Kidney tubule cell (primary cell): Measurements from ENCODE around the gene GGA3.

Experiments
- DNase-seq: peaks from one replicate; pipeline ENCODE4 v3.0.0-alpha.2; 2018; ENCODE audit warnings: low spot score

Gene GGA3

DNA sequence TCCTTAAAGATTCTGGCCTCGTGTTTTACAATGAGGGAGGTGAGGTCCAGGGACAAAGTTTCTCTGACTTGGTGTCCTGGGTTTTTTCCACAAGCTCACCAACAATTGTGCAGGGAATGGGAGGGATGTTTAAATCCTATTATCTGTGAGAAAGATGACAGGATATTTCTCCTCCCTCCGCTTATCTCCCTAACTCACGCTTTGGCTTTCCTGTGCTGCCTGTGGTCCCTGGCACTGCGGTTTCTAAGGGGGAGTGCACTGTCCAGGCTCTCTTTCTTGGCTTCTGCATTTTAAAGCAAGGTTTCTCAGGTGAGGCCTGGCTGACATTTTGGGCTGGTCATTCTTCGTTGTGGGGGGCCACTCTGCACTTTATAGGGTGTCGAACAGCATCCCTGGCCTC, 16.4 kb downstream of the GGA3 start:
- no peak for DNase-seq

DNA sequence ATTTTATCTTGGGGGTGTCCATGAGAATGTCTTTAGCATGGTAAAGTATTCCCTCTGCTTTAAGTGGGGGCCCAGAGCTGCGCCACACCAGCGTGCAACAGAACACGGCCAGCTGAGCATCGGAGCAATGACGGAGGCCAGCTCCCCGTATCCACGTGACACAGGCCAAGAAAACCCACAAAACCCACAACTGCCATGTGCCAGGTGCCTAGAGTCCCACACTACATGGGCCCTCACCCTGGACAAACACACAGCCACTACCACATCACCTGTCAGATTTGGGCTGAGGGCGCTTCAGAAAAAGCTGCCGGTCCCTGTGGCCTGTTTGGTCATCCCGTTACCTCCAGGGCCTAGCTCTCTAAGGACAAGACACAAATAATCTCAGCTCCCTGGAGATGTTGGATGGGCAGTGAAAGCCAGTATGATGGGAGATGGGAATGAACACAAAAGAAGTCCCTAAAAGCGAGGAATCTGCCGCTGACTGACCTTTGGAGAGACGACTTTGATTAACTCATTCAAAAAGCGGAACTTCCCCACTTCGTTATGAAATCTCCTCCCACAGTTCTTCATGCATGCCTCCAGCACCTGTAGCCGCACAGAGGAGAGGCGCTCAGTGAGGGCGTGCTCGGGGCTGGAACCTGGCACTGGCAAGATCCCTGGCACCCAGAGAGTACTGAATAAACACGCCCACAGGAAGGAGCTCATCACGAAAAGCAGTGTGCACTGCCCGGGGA, 17.1 kb downstream of the GGA3 start:
- DNase-seq = no peak

DNA sequence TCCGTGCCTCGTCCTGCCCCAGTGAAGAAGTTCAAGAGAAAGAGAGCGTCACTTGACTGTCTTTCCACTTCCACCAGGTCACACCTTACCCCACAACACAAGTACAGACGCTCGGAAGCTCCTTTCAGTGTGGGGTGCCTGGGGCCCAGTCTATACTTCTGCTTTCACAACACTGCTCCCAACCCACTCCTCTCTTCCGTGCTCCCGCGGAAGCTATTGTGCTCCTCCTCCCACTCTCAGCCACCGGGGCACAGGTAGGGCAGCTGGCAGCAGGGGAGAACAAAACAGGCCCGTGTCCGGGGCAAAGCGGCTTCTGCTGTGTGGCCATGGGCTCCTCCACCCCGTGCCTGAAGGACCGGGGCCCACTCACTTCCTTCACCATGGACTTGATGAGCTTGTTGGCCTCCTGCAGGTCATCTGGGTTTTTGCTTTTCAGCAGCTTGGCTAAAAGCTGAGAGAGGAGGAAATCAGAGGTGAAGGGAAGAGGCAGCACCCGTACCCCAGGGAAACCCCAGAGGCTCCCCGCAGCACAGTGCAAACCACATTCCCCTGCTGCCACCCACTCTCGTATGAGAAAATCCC, 18.9 kb downstream of the GGA3 start:
- DNase-seq = no peak

DNA sequence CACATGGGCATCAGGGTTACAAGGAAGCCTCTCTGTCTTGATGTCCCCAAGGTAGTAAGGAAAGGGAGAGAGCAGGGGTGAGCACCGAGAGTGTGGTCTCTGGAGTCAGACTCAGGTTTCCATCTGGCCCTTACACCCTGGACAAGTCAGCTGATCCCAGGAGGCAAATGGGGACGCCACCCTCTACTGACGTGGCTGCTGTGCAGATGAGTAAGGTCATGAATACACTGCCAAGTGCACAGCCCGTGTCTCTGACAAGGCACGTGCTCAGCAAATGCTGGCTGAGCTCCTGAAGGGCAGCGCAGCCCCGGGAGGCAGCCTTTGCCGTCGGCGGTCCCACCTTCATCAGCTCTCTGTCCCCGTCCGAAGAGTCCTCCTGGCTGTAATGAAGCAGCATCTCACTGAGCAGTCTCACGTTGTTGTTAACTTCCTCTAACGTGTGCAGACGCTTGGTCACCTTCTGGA, 19.4 kb downstream of the GGA3 start:
- no peak for DNase-seq

- DNase-seq = no peak
Measured at GRCh38 chr17:75241502-75241901, 19.9 kb downstream of the GGA3 start.

DNA sequence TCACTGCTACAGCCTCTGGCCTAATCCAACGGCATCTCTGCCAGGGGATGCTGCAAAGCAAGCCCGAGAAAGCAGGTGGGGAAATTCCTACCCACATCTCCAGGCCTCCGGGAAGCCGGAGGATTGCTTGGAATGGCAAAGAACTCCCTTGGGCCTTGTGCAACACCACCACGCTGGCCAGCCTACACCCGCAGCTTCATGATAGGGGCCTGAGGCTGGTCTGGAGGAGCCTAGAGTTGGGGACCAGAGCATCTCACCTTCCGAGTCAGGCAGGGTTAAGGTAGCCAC, 20.3 kb downstream of the GGA3 start:
- no peak for DNase-seq

- peak; percentile 45 for DNase-seq
Measured at GRCh38 chr17:75240394-75241142, 20.8 kb downstream of the GGA3 start.

DNA sequence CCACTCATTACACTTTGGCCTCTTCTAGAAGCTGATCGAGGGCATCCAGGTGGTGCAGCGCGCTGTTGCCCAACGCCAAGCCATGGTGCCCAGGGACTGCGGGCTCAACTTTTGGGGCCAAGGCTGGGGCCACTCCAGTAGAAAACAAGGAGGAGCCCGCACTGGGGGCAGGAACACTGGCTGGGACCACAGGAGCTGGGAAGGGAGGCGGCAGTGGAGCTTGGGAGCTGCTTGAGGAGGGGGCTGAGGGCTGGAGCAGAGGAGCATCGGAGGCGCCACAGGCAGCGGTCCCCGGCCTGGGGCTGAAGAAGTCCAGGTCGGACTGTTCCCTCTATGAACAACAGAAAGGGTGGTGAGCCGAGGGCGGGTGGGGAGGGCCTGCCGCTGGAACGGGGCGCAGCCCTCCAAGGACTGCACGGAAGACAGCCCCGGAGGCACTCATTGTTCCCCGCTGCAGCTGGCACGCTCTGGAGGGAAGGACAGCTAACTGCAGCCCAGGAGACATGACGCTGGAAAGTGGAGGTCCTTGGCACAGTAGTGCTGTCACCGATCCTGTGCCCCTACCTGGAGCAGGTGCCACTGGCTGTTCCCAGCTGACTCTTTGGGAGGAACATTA, 21.5 kb downstream of the GGA3 start:
- DNase-seq = no peak

DNA sequence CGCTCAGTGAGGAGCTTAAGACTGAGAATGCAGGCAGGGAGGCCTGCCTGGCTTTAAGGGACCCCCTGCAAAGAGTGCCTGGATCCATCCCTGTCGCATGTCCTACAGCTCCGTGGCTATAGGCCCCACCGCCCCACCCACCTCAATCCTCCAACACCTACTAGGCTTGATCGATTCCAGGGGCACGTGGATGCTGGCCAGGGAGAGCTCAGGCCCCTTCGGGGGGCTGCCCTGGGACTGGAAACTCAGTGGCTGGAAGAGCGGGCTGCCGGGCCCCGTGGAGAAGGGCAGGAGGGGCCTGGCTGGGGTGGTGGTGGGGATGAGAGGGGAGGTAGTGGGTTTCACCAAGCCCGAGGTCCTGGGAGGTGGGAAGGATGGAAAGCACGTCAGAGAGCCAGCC, 22.2 kb downstream of the GGA3 start:
- DNase-seq = no peak

DNA sequence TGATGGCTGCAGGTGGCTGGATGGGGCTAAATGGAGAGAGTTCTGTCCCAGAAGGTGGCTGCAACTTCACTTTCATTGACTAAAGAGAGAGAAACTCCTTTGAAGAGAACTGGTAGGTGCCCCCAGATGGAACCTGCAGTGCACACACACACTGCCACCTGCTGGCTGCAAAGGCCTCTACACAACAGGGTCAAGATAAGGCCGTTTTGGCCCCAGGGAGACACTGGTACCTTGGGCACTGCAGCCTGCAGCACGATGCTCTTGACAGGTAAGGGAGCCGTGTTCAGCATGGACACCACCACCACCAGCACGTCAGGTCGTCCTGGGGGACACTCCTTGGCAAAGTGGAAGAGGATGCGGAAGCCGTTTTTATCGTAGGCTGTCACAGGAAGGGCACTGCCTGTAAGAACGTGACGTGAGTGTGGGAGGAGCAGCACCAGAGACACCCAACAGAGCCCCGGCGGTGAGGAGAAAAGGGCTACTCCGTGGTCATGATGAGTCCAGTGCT, 22.7 kb downstream of the GGA3 start:
- DNase-seq = peak; percentile 74

- DNase-seq = no peak
Measured at GRCh38 chr17:75238020-75238580, 23.3 kb downstream of the GGA3 start.

GRCh38 chr17:75237100-75238014, 24.0 kb downstream of the GGA3 start:
- DNase-seq = no peak

DNA sequence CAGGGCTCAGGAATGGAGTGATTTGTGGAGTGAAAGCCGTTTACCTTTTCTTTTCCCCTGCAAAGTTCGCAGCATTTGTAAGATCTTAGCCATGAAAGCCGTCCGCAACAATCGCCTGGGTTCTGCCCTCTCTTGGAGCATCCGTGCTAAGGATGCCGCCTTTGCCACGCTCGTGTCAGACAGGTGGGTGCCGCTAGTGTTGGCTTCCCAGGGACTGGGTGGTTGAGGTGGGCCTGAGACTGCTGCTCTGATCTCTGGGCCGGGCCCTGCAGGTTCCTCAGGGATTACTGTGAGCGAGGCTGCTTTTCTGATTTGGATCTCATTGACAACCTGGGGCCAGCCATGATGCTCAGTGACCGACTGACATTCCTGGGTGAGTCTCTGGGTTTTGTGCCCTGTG, 28.6 kb downstream of the GGA3 start:
- DNase-seq = no peak

DNA sequence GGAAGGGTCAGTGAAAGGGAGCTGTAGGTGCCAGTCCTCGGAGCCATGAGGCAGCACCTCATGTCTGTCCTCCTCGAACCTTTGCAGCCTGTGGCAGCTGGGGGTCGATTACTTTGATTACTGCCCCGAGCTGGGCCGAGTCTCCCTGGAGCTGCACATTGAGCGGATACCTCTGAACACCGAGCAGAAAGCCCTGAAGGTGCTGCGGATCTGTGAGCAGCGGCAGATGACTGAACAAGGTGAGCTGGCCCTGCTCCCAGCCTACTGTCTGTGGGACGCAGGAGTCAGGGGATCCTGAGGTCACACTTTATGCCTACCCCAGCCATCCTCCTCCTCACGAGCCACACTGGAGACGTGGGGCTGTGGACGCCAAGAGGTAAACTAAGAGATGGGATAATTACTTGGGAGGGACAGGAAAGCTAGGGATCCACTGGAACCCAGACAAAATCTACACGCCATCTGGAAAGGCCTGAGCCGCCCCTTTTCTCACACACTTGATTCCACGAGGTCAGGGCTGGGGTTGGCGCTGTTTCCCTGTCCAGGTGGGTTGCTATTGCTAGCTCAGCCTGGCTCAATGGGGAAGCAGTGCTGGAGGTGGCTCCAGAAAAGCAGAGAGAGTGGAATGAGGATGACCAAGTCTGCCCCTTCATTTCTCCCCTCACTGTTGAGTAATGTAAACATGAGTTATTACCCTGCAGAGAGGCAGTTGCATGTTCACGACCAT, 29.5 kb downstream of the GGA3 start:
- DNase-seq = no peak

DNA sequence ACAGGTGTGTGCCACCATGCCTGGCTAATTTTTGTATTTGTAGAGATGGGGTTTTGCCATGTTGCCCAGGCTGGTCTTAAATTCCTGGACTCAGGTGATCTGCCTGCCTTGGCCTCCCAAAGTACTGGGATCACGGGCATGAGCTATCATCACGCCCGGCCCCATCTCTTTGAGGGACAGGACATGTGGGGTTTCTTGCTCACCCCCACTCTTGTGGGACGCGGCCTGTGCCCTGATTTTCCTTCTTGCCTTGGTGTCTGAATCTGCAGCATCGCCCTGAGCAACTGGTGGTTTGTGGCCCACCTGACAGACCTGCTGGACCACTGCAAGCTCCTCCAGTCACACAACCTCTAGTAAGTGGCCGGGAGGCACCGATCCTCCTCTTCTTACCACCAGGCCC, 30.3 kb downstream of the GGA3 start:
- no peak for DNase-seq

- no peak for DNase-seq
Measured at GRCh38 chr17:75228847-75229246, 32.6 kb downstream of the GGA3 start.

DNA sequence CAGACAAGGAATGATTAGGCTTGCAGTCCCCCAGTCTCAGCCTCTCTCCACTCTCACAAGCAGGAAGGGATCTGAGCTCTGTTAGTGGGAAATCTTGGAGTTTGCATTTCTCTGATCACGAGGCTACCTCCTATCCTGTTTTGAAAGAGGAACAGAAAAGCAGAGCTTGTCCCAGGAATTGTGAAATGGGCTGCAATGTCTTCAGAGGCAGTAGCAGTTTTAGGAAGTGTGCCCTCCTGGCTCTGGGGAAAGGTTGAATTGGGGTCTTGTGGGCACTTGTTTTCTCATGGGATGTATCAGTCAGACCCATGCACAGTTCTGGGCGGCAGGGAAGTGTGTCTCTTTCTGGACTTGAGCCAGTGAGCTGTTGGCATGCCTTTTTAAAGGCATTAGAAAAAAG, 33.1 kb downstream of the GGA3 start:
- DNase-seq = no peak

DNA sequence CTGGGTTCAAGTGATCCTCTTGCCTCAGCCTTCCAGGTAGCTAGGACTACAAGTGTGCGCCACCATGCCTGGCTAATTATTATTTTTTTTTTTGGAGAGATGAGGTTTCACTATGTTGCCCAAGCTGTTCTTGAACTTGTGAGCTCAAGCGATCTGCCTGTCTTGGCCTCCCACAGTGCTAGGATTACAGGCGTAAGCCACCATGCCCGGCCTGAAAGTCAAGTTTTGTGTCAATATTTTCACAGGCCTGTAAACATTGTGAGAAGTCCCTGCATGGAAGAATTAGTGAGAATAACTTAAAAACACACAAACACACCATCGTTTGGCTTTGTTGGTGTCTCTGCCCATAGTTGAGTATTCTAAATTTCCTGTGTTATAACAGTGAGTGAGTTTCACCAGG, 33.7 kb downstream of the GGA3 start:
- no peak for DNase-seq

GRCh38 chr17:75225016-75225415, 36.4 kb downstream of the GGA3 start:
- DNase-seq = no peak

DNA sequence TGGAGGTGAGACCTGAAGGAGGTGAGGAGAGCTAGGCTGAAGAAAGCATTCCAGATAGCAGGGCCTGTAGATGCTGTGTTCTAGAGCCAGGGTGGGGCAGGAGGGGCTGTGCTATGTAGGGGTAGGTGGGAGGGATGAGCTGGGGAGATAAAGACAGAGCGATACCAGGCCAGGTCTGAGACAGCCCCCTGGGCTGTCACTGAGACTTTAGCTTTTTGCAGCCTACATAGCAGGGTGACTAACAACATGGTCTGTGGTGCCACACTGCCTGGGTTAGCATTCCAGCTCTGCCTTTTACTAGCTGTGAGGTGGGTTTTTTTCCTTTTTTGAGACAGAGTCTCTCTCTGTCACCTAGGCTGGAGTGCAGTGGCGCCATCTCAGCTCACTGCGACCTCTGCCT, 41.6 kb downstream of the GGA3 start:
- no peak for DNase-seq

- no peak for DNase-seq
Measured at GRCh38 chr17:75218131-75218530, 43.3 kb downstream of the GGA3 start.
